Caco-2 (cell line): ENCODE data around the gene KLF7. TPM values are rescaled to one million over a fixed set of nuclear protein-coding genes. Genes with fewer than 3 reads are reported as not detected.

Source experiments
- BruUV-seq: library from RNA; stranded (reverse); fragments of 400-500 nt; replicated peaks from 2 replicates; lab custom pipeline; 2021; lab: Mats Ljungman, UMichigan
- CTCF ChIA-PET: fragments of 300-600 bp; sonication (Branson Sonifier 250); formaldehyde crosslinking; loops from one replicate; lab custom pipeline; 2022; ENCODE audit warnings: antibody characterized with exemption; lab: Charles Lee
- POLR2A ChIA-PET: fragments of 300-600 bp; sonication (Branson Sonifier 250); formaldehyde crosslinking; loops from one replicate; lab custom pipeline; 2022; ENCODE audit warnings: antibody characterized with exemption; lab: Charles Lee
- DNase-seq, 2 experiments: peaks; one replicate each; pipeline versions ENCODE4 v3.0.0 to v3.0.0-alpha.2; 2020 to 2022
- H3K27me3 ChIP-seq: replicated peaks from 2 replicates; pipeline ENCODE4 v1.6.0; 2011; ENCODE audit warnings: low read length; ENCODE audit not compliant: control insufficient read depth, insufficient read depth
- H3K36me3 ChIP-seq: 2 replicates; pipeline ENCODE4 v1.5.1; 2011; ENCODE audit warnings: low read length; ENCODE audit not compliant: control insufficient read depth, insufficient read depth
- H3K4me1 ChIP-seq: fragments of 250-450 bp; sonication (Bioruptor Pico); 2 replicates; pipeline ENCODE4 v1.5.1; 2020; ENCODE audit warnings: mild to moderate bottlenecking
- H3K4me3 ChIP-seq: 2 replicates; pipeline ENCODE4 v1.5.1; 2011; ENCODE audit warnings: low read depth, mild to moderate bottlenecking, control low read depth, low read length
- H3K9me3 ChIP-seq: fragments of 250-450 bp; sonication (Bioruptor Pico); 2 replicates; pipeline ENCODE4 v1.5.1; 2020; ENCODE audit warnings: mild to moderate bottlenecking, moderate library complexity
- H3K27ac Mint-ChIP-seq: one replicate; pipeline ENCODE4 v1.8.0; 2022; ENCODE audit warnings: mixed read lengths; ENCODE audit not compliant: unreplicated experiment
- H3K27me3 Mint-ChIP-seq: one replicate; pipeline ENCODE4 v1.8.0; 2022; ENCODE audit warnings: mixed read lengths; ENCODE audit not compliant: insufficient read depth, unreplicated experiment
- H3K36me3 Mint-ChIP-seq: one replicate; pipeline ENCODE4 v1.8.0; 2022; ENCODE audit warnings: mild to moderate bottlenecking, mixed read lengths; ENCODE audit not compliant: insufficient read depth, unreplicated experiment
- H3K4me1 Mint-ChIP-seq: one replicate; pipeline ENCODE4 v1.8.0; 2022; ENCODE audit warnings: low read depth, mixed read lengths; ENCODE audit not compliant: unreplicated experiment
- H3K4me3 Mint-ChIP-seq: one replicate; pipeline ENCODE4 v1.8.0; 2022; ENCODE audit warnings: mild to moderate bottlenecking, moderate library complexity, mixed read lengths; ENCODE audit not compliant: unreplicated experiment
- H3K9me3 Mint-ChIP-seq: one replicate; pipeline ENCODE4 v1.8.0; 2022; ENCODE audit warnings: mixed read lengths; ENCODE audit not compliant: unreplicated experiment
- CTCF ChIP-seq, 2 experiments: fragments of 200-600 bp in 1 of 2; IDR thresholded peaks; 1 replicate in 1 of 2; 2 replicates in 1 of 2; pipeline versions ENCODE4 v1.5.1 to v1.8.0; 2011 to 2022; ENCODE audit warnings: antibody characterized with exemption in 1 of 2, control low read depth in 1 of 2, inconsistent platforms in 1 of 2, low read depth in 1 of 2, low read length in 1 of 2, mild to moderate bottlenecking in 1 of 2, moderate library complexity in 1 of 2; ENCODE audit not compliant: insufficient read depth in 1 of 2, severe bottlenecking in 1 of 2, unreplicated experiment in 1 of 2
- intact Hi-C: fragments of 100-400 bp; cut with micrococcal nuclease; formaldehyde crosslinking; loops from one replicate; pipeline ENCODE4 v1.10.0; 2022; ENCODE audit not compliant: unreplicated experiment
- total RNA-seq: library from RNA; stranded (reverse); gene quantifications from 2 replicates; pipeline ENCODE4 v1.2.3, GENCODE V29; 2022

KLF7 gene
- total RNA-seq, 1 experiment from 2014 or later = 0.36 TPM

DNA sequence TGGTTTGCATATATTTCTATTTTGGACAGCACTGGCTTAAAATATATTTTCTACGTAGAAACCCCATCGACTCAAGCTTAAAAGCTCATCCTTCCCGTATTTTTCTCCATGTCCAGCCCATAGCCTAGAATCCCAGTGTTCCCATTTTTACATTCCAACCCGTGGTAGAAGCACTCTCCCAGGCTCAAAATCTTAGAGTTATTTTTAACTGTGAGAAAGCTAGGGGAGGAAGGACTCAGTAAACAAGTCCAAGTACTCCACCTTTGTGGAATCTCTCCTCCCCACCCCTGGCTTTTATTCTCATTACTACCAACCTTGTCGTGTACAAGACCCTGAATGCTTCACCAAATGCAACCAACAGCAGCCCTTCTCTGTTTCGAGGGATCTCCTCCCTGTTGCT is 69.8 kb downstream of the KLF7 start:
- no peaks in the 10 kb centered on the region for H3K36me3 ChIP-seq
- H3K4me1 ChIP-seq = no peaks in the 10 kb centered on the region
- Mint-ChIP-seq H3K27ac (no peak overlapping the region), H3K9me3 (no peaks in the 10 kb centered on the region), H3K4me1 (no peaks in the 10 kb centered on the region), H3K4me3 (no peak overlapping the region), H3K27me3 (peaks cover 6% of the 10 kb centered on the region), H3K36me3 (no peaks in the 10 kb centered on the region)
- intact Hi-C loops = no loop called here
- no peak overlapping the region for H3K4me3 ChIP-seq
- ChIA-PET POLR2A (no interaction called here), CTCF (no interaction called here)
- BruUV-seq = no TSS peak
- no peak for TF ChIP-seq CTCF (IDR thresholded peaks at IDR 0.05; ENCODE audit: insufficient read depth in 1 of 2, low read depth in 1 of 2, low read length in 1 of 2, severe bottlenecking in 1 of 2, unreplicated experiment in 1 of 2)
- DNase-seq = no peak
- H3K27me3 ChIP-seq = no peaks in the 10 kb centered on the region; the same call in 1 of the 2 replicates
- H3K9me3 ChIP-seq = peaks cover 6% of the 10 kb centered on the region; the same call in 1 of the 2 replicates

GRCh38 chr2:207093234-207093633 is 72.5 kb downstream of the KLF7 start:
- intact Hi-C loops = no loop called here
- no peak for TF ChIP-seq CTCF (IDR thresholded peaks at IDR 0.05; ENCODE audit: insufficient read depth in 1 of 2, low read depth in 1 of 2, low read length in 1 of 2, severe bottlenecking in 1 of 2, unreplicated experiment in 1 of 2)
- Mint-ChIP-seq H3K36me3 (no peaks in the 10 kb centered on the region), H3K27ac (no peak overlapping the region), H3K4me3 (no peak overlapping the region), H3K4me1 (no peaks in the 10 kb centered on the region), H3K27me3 (peaks cover 8% of the 10 kb centered on the region), H3K9me3 (no peaks in the 10 kb centered on the region)
- no TSS peak for BruUV-seq
- CTCF ChIA-PET = no interaction called here
- no peaks in the 10 kb centered on the region for H3K4me1 ChIP-seq
- peaks cover 1% of the 10 kb centered on the region; the same call in 1 of the 2 replicates for H3K27me3 ChIP-seq
- POLR2A ChIA-PET = no interaction called here
- peaks cover 4% of the 10 kb centered on the region; the same call in 1 of the 2 replicates for H3K9me3 ChIP-seq
- H3K36me3 ChIP-seq = no peaks in the 10 kb centered on the region
- no peak for DNase-seq
- no peak overlapping the region for H3K4me3 ChIP-seq

GRCh38 chr2:207092818-207093217 is 72.9 kb downstream of the KLF7 start:
- Histone ChIP-seq H3K4me3 (no peak overlapping the region), H3K4me1 (no peaks in the 10 kb centered on the region), H3K9me3 (no peaks in the 10 kb centered on the region), H3K36me3 (no peaks in the 10 kb centered on the region), H3K27me3 (peaks cover 1% of the 10 kb centered on the region; the same call in 1 of the 2 replicates)
- TF ChIP-seq CTCF (IDR thresholded peaks at IDR 0.05; ENCODE audit: insufficient read depth in 1 of 2, low read depth in 1 of 2, low read length in 1 of 2, severe bottlenecking in 1 of 2, unreplicated experiment in 1 of 2) = no peak
- intact Hi-C loops = no loop called here
- no peak overlapping the region for H3K27ac Mint-ChIP-seq
- H3K36me3 Mint-ChIP-seq = no peaks in the 10 kb centered on the region
- CTCF ChIA-PET = no interaction called here
- peaks cover 8% of the 10 kb centered on the region for H3K27me3 Mint-ChIP-seq
- no peaks in the 10 kb centered on the region for H3K9me3 Mint-ChIP-seq
- H3K4me3 Mint-ChIP-seq = no peak overlapping the region
- POLR2A ChIA-PET = no interaction called here
- no TSS peak for BruUV-seq
- DNase-seq = no peak
- H3K4me1 Mint-ChIP-seq = no peaks in the 10 kb centered on the region
